ENCODE data around the gene STAB1. TPM values are rescaled to one million over a fixed set of nuclear protein-coding genes. Genes with fewer than 3 reads are reported as not detected.

The STAB1 gene
- total and polyA plus RNA-seq, 10 of the 15 experiments (the other 5 are each of a cell fraction or from before 2014, with no cell fraction given), result 0.46 TPM; not detected in 9

GRCh38 chr3:52494445-52494844, 693 bp upstream of the STAB1 start (continued):
- TF ChIP-seq E2F8 (IDR thresholded peaks at IDR 0.05; ENCODE audit: low read depth, partially characterized antibody) (no peak), RB1 (IDR thresholded peaks at IDR 0.05; ENCODE audit: borderline replicate concordance) (no peak), BMI1 (IDR thresholded peaks at IDR 0.05; ENCODE audit: borderline replicate concordance) (no peak), NR2F1 (conservative IDR thresholded peaks at IDR 0.05) (no peak), ZNF622 (IDR thresholded peaks at IDR 0.05) (no peak), ASH2L (IDR thresholded peaks at IDR 0.05; ENCODE audit: borderline replicate concordance, low read depth) (no peak)

GRCh38 chr3:52495777-52496602, 852 bp downstream of the STAB1 start:
- ChIA-PET POLR2A (no interaction called here), CTCF (no interaction called here), RAD21 (ENCODE audit: unreplicated experiment) (no interaction called here), SMC1A (ENCODE audit: uncharacterized antibody, unreplicated experiment) (no interaction called here)
- no TSS peak for BruUV-seq (replicated peaks)
- Histone ChIP-seq H3K4me1 (ENCODE audit: control insufficient read depth, insufficient read depth, low read length) (no peaks in the 10 kb centered on the region), H3K36me3 (ENCODE audit: control insufficient read depth in 2 of 2, insufficient read depth in 2 of 2, low read length in 1 of 2) (peaks cover 0 to 8% of the 10 kb centered on the region in 2 experiments; a peak in 3 of 4 replicates), H3K4me3 (no peak overlapping the region), H3K4me2 (ENCODE audit: control insufficient read depth, insufficient read depth) (no peak overlapping the region), H3K79me2 (ENCODE audit: control insufficient read depth, insufficient read depth, low read length) (no peaks in the 10 kb centered on the region), H3K27me3 (replicated peaks in 1 of 2; ENCODE audit: control insufficient read depth in 2 of 2, insufficient read depth in 2 of 2, low read length in 1 of 2) (no peaks in the 10 kb centered on the region), H4K20me1 (ENCODE audit: control insufficient read depth, insufficient read depth) (no peaks in the 10 kb centered on the region), H3K9ac (ENCODE audit: control insufficient read depth, insufficient read depth, low read length) (no peak overlapping the region), H3K9me3 (replicated peaks; ENCODE audit: control insufficient read depth, insufficient read depth, low read length) (no peaks in the 10 kb centered on the region), H3K27ac (ENCODE audit: control insufficient read depth, insufficient read depth) (no peak overlapping the region), H2AFZ (ENCODE audit: control insufficient read depth, low read depth, low read length) (no peak overlapping the region)
- ATAC-seq (no peak), FAIRE-seq (no peak), DNase-seq (ENCODE audit: low read depth, low spot score) (no peak)
- intact Hi-C loops (cut with micrococcal nuclease; ENCODE audit: unreplicated experiment) (no loop called here), in situ Hi-C loops (cut with MboI) (no loop called here)
- 32% methylated on average over 16 of the region's 16 CpGs for WGBS (ENCODE audit: insufficient coverage, insufficient replicate concordance, low lambda C conversion rate, missing lambda C conversion rate)
- TF ChIP-seq POLR2A (IDR thresholded peaks at IDR 0.05; ENCODE audit: low read depth, low read length), result no peak
- TF ChIP-seq CEBPZ (IDR thresholded peaks at IDR 0.05; ENCODE audit: low read depth, low read length), result no peak
- no peak for TF ChIP-seq RBBP5 (conservative IDR thresholded peaks at IDR 0.05)
- TF ChIP-seq USF2 (IDR thresholded peaks at IDR 0.05; ENCODE audit: borderline replicate concordance, low read depth, low read length), result no peak
- no peak for TF ChIP-seq SP1 (IDR thresholded peaks at IDR 0.05; ENCODE audit: low read depth, low read length)
- TF ChIP-seq MAX (IDR thresholded peaks at IDR 0.05; ENCODE audit: low read depth, low read length), result no peak
- no peak for TF ChIP-seq TBL1XR1 (IDR thresholded peaks at IDR 0.05; ENCODE audit: low read depth, low read length)
- no peak for TF ChIP-seq PML (IDR thresholded peaks at IDR 0.05; ENCODE audit: low read length)
- TF ChIP-seq PAX8 (IDR thresholded peaks at IDR 0.05), result no peak
- no peak for TF ChIP-seq ZZZ3 (IDR thresholded peaks at IDR 0.05; ENCODE audit: control insufficient read depth, insufficient read length, low read depth)
- no peak for TF ChIP-seq ESRRA (IDR thresholded peaks at IDR 0.05; ENCODE audit: low read length)
- no peak for TF ChIP-seq YBX1 (IDR thresholded peaks at IDR 0.05)

Data from GM12878 (cell line).